ENCODE data around the gene ATXN1. TPM values are rescaled to one million over a fixed set of nuclear protein-coding genes. Genes with fewer than 3 reads are reported as not detected.
"Not testable (repeated sequence)": the region's sequence is repeated elsewhere in the genome, so short reads cannot be mapped to it uniquely, and the experiment has no call there.

ATXN1 gene
- total RNA-seq, 1 experiment from 2014 or later: 20.8 TPM

DNA sequence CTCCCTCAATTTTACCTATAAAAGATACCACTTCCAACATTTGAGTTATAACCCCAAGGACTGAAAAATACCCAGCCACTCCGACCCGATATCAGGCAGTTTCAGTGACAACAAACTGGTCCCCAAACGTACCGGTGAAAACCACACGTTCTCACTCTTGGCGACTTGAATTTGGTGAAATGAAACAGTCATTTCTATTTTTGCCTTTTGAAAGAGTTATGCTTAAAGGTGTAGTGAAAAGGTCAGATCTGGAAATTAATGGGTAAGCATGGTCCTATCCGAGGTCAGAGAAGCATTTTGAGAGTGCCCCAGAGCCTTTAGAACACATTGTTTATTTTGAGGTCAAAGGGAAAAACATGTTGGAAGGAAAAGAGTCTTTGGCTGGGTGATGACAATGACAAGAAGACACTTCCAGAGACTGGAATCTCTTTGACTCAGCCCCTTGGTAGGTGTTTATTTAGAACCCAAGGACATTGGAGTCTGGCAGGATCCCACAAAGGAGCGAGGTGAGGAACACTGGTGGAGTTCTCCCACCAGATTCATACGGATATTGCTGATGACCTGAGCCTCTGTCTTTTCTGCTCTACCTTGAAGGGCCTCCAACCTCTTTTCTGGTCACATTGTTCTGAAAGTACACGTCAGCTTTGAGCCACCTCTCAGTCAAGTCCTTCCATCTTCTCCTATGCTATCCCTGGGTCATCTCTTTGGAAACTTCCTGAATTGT is 287.9 kb downstream of the ATXN1 start:
- H3K36me3 ChIP-seq: peaks cover 9% of the 10 kb centered on the region; the same call in 1 of the 2 replicates
- H3K27me3 ChIP-seq (replicated peaks): no peaks in the 10 kb centered on the region
- H3K9me3 ChIP-seq (replicated peaks): no peaks in the 10 kb centered on the region
- H3K4me3 ChIP-seq: no peak overlapping the region
- peaks cover 38% of the 10 kb centered on the region for H3K4me1 ChIP-seq (replicated peaks)
- peak overlapping the region; percentile 47 for H3K27ac ChIP-seq
- DNase-seq (ENCODE audit: low read depth in 1 of 2, low spot score in 2 of 2): peak in 1 of 2 experiments; percentile 29

DNA sequence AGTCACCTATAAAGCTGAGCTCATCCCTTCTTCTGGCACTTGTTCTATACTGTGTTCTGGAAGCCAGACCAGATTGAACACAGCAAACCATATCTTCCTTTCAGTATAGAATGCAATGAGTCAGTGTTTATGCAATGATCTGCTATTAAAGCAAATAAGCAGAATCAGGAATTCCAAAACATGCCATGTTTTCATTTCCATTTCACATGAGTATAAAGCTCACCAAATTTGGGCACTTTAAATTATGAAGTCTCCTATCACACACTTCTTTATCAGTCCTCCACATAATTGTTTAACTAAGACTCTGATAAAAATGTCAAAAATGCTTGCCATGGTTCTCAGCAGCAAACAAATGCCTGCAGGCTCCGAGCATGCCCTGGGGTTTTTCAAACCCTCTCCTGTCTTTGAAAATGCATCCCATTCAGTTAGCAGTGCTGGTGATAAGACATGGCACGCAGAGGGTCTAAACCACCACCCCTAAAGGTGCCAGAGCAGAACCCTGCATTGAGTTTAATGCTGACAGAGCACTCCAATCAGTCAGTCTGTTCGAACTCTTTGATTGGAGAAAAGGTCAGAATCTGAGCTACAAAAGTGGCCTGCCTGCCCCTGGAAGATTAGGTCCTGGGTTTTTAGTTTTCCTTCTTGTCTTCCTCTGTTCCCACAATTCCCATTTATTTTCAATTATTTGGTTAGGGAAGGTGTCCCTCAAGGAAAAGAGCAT is 288.8 kb downstream of the ATXN1 start:
- Histone ChIP-seq H3K4me1 (replicated peaks) (peaks cover 38% of the 10 kb centered on the region), H3K9me3 (replicated peaks) (no peaks in the 10 kb centered on the region), H3K36me3 (0 out of 2 replicates have a peak, but pooled peaks cover 6% of the 10 kb centered on the region), H3K27ac (peak overlapping the region; percentile 47), H3K4me3 (no peak overlapping the region), H3K27me3 (replicated peaks) (no peaks in the 10 kb centered on the region)
- DNase-seq (ENCODE audit: low read depth in 1 of 2, low spot score in 2 of 2): peak; percentile 52 to 63

DNA sequence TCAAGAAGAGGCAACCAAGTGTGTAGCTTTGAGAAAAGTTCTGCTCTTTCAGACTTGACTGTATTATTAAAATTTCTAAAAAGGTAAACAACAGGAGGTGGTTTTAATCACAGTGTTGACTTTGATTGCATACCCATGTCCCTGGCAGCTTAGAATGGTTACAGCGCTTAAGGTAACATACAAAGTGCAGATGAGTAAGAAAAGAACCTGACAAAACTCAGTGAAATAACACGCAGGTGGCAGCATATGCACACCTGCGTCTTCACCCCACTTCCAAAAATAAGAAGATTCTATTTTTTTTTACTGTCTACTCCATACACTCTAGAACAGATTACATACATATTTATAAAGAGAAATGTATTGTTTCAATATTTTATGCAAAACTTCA is 289.4 kb downstream of the ATXN1 start:
- Histone ChIP-seq H3K4me3 (no peak overlapping the region), H3K27ac (no peak overlapping the region), H3K27me3 (replicated peaks) (no peaks in the 10 kb centered on the region), H3K4me1 (replicated peaks) (peaks cover 38% of the 10 kb centered on the region), H3K9me3 (replicated peaks) (no peaks in the 10 kb centered on the region), H3K36me3 (0 out of 2 replicates have a peak, but pooled peaks cover 6% of the 10 kb centered on the region)
- DNase-seq (ENCODE audit: low read depth in 1 of 2, low spot score in 2 of 2): no peak

GRCh38 chr6:16471222-16471909 is 289.9 kb downstream of the ATXN1 start:
- Histone ChIP-seq H3K36me3 (0 out of 2 replicates have a peak, but pooled peaks cover 4% of the 10 kb centered on the region), H3K9me3 (replicated peaks) (no peaks in the 10 kb centered on the region), H3K4me1 (replicated peaks) (peaks cover 38% of the 10 kb centered on the region), H3K27me3 (replicated peaks) (no peaks in the 10 kb centered on the region), H3K27ac (no peak overlapping the region), H3K4me3 (no peak overlapping the region)
- DNase-seq (ENCODE audit: low read depth in 1 of 2, low spot score in 2 of 2): no peak

DNA sequence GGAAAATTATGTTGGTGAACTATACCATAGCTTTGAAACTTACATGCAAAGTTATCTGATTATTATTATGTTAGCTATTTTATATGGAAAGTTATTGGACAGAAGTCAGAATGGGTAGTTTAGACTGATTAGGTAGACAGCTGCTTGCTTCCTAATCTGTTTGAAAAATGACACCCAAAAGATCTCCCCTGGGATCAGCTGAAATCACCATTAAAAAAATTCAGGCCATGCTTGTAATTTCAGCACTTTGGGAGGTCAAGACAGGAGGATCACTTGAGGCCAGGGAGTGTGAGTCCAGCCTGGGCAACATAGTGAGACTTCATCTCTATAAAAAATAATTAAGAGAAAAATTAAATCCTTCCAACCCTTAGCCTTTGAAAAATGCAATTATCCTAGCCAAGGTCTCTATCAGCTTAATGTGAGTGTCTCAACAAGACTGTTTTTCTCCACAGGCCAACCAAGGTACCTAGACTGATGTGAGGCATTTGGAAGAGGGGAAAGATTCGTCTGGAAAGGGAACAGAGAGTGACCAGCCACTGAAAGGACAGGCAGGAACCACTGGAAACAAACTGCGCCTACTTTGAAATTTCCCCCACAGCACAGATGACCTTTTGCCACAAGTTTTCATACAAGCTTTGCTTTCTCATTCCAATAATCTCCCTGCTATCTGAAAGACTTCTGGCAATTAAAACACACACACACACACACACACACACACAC is 290.6 kb downstream of the ATXN1 start:
- Histone ChIP-seq H3K9me3 (replicated peaks) (no peaks in the 10 kb centered on the region), H3K4me1 (replicated peaks) (peaks cover 38% of the 10 kb centered on the region), H3K36me3 (0 out of 2 replicates have a peak, but pooled peaks cover 4% of the 10 kb centered on the region), H3K4me3 (no peak overlapping the region), H3K27ac (no peak overlapping the region), H3K27me3 (replicated peaks) (no peaks in the 10 kb centered on the region)
- DNase-seq (ENCODE audit: low read depth in 1 of 2, low spot score in 2 of 2): no peak

DNA sequence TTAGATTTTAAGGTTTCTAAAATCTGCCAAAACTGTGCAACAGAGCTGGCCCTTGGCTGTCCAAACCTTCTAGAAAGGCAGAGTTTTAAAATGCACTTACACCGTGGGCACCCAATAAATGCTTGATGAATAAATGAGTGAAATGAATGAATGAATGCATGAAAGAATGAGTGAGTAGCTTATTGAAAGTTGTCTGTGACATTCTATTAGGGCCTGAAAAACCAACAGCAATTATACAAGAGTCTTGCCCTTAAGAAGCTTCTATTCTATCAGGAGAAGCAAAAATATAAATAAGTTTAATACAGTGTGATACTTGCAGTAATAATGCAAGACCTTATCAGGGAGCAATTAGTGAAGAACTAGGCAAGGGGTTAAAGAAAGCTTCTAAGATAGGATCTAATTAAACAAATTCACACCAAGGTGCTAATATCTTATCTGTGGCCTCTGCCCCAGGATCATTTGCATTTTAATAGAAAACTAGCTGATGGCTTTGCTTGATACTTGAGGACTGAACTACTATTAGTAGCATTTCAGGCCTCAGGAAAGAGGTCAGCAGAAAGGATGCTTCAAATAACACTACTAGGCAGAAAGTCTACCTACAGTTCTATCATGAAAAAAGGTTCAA is 292.2 kb downstream of the ATXN1 start:
- Histone ChIP-seq H3K27me3 (replicated peaks) (no peaks in the 10 kb centered on the region), H3K36me3 (no peaks in the 10 kb centered on the region)

DNA sequence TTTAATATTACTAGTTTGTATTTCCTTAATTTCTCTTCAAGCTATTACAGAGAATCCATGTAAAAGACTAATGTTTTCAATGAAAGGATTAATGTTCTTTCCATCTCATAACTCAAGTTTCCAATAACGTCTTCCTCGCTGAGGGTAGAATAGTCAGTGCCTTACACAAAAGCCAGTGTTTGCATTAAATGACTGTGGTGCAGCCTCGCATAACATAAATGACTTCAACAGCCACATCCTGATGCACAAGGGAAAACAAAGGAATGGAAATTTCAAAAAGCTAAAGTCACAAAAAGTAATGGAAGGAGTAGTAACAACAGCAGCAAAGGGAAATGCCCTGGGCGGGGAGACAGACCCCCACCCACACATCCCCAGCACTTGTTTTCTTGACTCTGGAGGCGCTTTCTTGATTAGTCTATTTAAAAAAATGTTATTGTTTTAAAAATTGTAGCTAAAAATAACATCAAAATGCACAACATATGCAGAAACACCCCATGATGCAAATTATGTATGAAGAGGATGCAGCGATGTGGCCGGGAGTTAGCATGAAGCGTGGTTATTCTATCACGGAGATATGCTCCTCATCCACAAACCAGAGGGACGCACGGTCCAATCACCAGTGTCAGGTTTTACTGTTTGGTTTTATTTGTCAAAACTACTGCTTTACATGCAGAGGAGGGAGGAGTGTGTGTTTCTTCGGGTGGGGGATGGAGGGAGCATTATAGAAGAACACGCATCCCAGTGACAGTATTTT is 294.3 kb downstream of the ATXN1 start:
- Histone ChIP-seq H3K4me3 (no peak overlapping the region), H3K27ac (no peak overlapping the region), H3K4me1 (replicated peaks) (peaks cover 11% of the 10 kb centered on the region), H3K36me3 (no peaks in the 10 kb centered on the region), H3K9me3 (replicated peaks) (no peaks in the 10 kb centered on the region), H3K27me3 (replicated peaks) (no peaks in the 10 kb centered on the region)
- DNase-seq (ENCODE audit: low read depth in 1 of 2, low spot score in 2 of 2): no peak

More for the DNA sequence above, 292.2 kb downstream of the ATXN1 start:
- DNase-seq (ENCODE audit: low read depth in 1 of 2, low spot score in 2 of 2): no peak
- H3K27ac ChIP-seq: no peak overlapping the region
- no peak overlapping the region for H3K4me3 ChIP-seq
- H3K9me3 ChIP-seq (replicated peaks): no peaks in the 10 kb centered on the region
- peaks cover 32% of the 10 kb centered on the region for H3K4me1 ChIP-seq (replicated peaks)

DNA sequence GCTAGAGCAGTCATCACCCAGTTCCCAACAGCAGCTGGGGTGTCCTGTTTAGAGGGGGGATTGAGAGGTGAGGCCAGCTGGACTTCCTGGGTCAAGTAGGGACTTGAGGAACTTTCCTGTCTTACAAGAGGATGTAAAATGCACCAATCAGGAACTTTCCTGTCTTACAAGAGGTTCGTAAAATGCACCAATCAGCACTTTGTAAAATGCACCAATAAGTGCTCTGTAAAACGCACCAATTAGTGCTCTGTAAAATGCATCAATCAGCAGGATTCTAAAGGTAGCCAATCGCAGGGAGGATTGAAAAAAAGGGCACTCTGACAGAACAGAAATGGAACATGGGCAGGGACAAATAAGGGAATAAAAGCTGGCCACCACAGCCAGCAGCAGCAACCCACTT is 297.2 kb downstream of the ATXN1 start:
- H3K36me3 ChIP-seq: no peaks in the 10 kb centered on the region
- H3K9me3 ChIP-seq (replicated peaks): no peaks in the 10 kb centered on the region
- no peak for DNase-seq (ENCODE audit: low read depth in 1 of 2, low spot score in 2 of 2)
- no peaks in the 10 kb centered on the region for H3K27me3 ChIP-seq (replicated peaks)
- H3K27ac ChIP-seq: no peak overlapping the region
- no peak overlapping the region for H3K4me3 ChIP-seq
- H3K4me1 ChIP-seq (replicated peaks): no peaks in the 10 kb centered on the region

DNA sequence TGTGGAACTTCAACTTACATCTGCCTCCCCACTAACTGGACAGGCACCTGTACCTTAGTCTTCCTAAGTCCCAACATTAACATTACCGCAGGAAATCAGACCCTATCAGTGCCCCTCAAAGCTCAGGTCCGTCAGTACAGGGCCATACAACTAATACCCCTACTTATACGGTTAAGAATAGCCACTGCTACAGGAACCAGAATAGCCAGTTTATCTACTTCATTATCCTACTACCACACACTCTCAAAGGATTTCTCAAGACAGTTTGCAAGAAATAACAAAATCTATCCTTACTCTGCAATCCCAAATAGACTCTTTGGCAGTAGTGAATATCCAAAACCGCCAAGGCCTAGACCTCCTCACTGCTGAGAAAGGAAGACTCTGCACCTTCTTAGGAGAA is 298.0 kb downstream of the ATXN1 start:
- H3K4me1 ChIP-seq (replicated peaks); DNase-seq (ENCODE audit: low read depth in 1 of 2, low spot score in 2 of 2): not testable (repeated sequence)

DNA sequence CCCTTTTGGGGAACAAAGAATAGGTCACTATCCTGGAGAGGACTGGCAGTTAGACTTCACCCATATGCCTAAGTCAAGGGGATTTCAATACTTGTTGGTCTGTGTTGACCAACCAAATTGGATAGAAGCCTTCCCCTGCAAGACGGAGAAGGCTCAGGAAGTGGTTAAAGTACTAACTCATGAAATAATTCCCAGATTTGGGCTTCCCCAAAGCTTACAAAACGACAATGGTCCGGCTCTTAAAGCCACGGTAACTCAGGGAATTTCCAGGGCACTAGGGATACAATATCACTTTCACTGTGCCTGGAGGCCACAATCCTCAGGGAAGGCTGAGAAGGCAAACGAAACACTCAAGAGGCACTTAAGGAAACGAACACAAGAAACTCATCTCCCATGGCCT is 299.8 kb downstream of the ATXN1 start:
- no peak overlapping the region for H3K27ac ChIP-seq
- no peak for DNase-seq (ENCODE audit: low read depth in 1 of 2, low spot score in 2 of 2)
- H3K9me3 ChIP-seq (replicated peaks): no peaks in the 10 kb centered on the region
- H3K36me3 ChIP-seq: no peaks in the 10 kb centered on the region
- no peak overlapping the region for H3K4me3 ChIP-seq
- no peaks in the 10 kb centered on the region for H3K4me1 ChIP-seq (replicated peaks)
- no peaks in the 10 kb centered on the region for H3K27me3 ChIP-seq (replicated peaks)

More for the DNA sequence above, 298.0 kb downstream of the ATXN1 start:
- not testable (repeated sequence) for H3K4me3 ChIP-seq; H3K9me3 ChIP-seq (replicated peaks); H3K36me3 ChIP-seq; H3K27ac ChIP-seq; H3K27me3 ChIP-seq (replicated peaks)

- H3K27ac ChIP-seq; H3K27me3 ChIP-seq (replicated peaks); H3K36me3 ChIP-seq; H3K9me3 ChIP-seq (replicated peaks); DNase-seq (ENCODE audit: low read depth in 1 of 2, low spot score in 2 of 2); H3K4me1 ChIP-seq (replicated peaks); H3K4me3 ChIP-seq: not testable (repeated sequence)
These were observed 301.8 kb downstream of the ATXN1 start for GRCh38 chr6:16459472-16459871.

GRCh38 chr6:16452348-16452747 is 308.9 kb downstream of the ATXN1 start:
- H3K4me3 ChIP-seq: no peak overlapping the region
- no peaks in the 10 kb centered on the region for H3K36me3 ChIP-seq
- H3K4me1 ChIP-seq (replicated peaks): peaks cover 14% of the 10 kb centered on the region
- H3K27me3 ChIP-seq (replicated peaks): no peaks in the 10 kb centered on the region
- H3K27ac ChIP-seq: no peak overlapping the region
- no peak for DNase-seq (ENCODE audit: low read depth in 1 of 2, low spot score in 2 of 2)
- H3K9me3 ChIP-seq (replicated peaks): 0 out of 2 replicates have a peak, but pooled peaks cover 3% of the 10 kb centered on the region

Data from SJSA1 (cell line).